ENCODE measurements around the gene RNF213.

RNF213 gene

DNA sequence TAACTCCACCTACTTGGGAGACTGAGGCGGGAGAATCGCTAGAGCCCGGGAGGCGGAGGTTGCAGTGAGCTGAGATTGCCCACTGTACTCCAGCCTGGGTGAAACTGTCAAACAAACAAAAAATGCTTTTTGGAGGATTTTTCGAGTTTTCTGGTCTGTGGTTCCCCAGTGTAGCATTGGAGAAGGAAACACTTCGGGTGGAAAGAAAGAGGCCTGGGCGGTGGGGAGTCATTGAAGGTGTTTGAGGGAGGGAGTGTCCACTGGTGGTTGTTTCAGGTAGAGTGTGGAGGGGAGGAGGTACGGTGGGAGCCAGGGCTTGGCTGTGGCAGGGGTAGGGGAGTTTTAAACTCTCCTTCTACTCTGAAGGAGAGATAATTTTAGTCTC, 1.2 kb downstream of the RNF213 start:
- H3K4me3 ChIP-seq (replicated peaks; ENCODE audit: low read depth, low read length) = peak overlapping the region; percentile 84
- TF ChIP-seq, protein P1, sequence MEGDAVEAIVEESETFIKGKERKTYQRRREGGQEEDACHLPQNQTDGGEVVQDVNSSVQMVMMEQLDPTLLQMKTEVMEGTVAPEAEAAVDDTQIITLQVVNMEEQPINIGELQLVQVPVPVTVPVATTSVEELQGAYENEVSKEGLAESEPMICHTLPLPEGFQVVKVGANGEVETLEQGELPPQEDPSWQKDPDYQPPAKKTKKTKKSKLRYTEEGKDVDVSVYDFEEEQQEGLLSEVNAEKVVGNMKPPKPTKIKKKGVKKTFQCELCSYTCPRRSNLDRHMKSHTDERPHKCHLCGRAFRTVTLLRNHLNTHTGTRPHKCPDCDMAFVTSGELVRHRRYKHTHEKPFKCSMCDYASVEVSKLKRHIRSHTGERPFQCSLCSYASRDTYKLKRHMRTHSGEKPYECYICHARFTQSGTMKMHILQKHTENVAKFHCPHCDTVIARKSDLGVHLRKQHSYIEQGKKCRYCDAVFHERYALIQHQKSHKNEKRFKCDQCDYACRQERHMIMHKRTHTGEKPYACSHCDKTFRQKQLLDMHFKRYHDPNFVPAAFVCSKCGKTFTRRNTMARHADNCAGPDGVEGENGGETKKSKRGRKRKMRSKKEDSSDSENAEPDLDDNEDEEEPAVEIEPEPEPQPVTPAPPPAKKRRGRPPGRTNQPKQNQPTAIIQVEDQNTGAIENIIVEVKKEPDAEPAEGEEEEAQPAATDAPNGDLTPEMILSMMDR (IDR thresholded peaks at IDR 0.05; ENCODE audit: insufficient read depth, low read length, poor library complexity, severe bottlenecking) = no peak
- no peaks in the 10 kb centered on the region for H3K27me3 ChIP-seq (replicated peaks; ENCODE audit: control insufficient read depth, insufficient read depth, low read length)
- H3K36me3 ChIP-seq (ENCODE audit: control insufficient read depth, insufficient read depth, low read length) = no peaks in the 10 kb centered on the region; the same call in 1 of the 2 replicates
- no peak for DNase-seq (ENCODE audit: extremely low read depth, insufficient read length)

GRCh38 chr17:80262291-80262690, 1.6 kb downstream of the RNF213 start:
- H3K4me3 ChIP-seq (replicated peaks; ENCODE audit: low read depth, low read length) = no peak overlapping the region; the same call in 1 of the 2 replicates
- TF ChIP-seq, protein P1 (IDR thresholded peaks at IDR 0.05; ENCODE audit: insufficient read depth, low read length, poor library complexity, severe bottlenecking) = no peak

GRCh38 chr17:80262775-80263244, 2.2 kb downstream of the RNF213 start:
- Histone ChIP-seq H3K27me3 (replicated peaks; ENCODE audit: control insufficient read depth, insufficient read depth, low read length) (no peaks in the 10 kb centered on the region), H3K4me3 (replicated peaks; ENCODE audit: low read depth, low read length) (peak overlapping the region; percentile 40), H3K36me3 (ENCODE audit: control insufficient read depth, insufficient read depth, low read length) (no peaks in the 10 kb centered on the region; the same call in none of the 2 replicates)
- TF ChIP-seq, protein P1 (IDR thresholded peaks at IDR 0.05; ENCODE audit: insufficient read depth, low read length, poor library complexity, severe bottlenecking) = no peak
- DNase-seq (ENCODE audit: extremely low read depth, insufficient read length) = no peak

More at GRCh38 chr17:80262291-80262690, 1.6 kb downstream of the RNF213 start:
- no peaks in the 10 kb centered on the region for H3K27me3 ChIP-seq (replicated peaks; ENCODE audit: control insufficient read depth, insufficient read depth, low read length)
- H3K36me3 ChIP-seq (ENCODE audit: control insufficient read depth, insufficient read depth, low read length) = no peaks in the 10 kb centered on the region; the same call in 1 of the 2 replicates
- no peak for DNase-seq (ENCODE audit: extremely low read depth, insufficient read length)

DNA sequence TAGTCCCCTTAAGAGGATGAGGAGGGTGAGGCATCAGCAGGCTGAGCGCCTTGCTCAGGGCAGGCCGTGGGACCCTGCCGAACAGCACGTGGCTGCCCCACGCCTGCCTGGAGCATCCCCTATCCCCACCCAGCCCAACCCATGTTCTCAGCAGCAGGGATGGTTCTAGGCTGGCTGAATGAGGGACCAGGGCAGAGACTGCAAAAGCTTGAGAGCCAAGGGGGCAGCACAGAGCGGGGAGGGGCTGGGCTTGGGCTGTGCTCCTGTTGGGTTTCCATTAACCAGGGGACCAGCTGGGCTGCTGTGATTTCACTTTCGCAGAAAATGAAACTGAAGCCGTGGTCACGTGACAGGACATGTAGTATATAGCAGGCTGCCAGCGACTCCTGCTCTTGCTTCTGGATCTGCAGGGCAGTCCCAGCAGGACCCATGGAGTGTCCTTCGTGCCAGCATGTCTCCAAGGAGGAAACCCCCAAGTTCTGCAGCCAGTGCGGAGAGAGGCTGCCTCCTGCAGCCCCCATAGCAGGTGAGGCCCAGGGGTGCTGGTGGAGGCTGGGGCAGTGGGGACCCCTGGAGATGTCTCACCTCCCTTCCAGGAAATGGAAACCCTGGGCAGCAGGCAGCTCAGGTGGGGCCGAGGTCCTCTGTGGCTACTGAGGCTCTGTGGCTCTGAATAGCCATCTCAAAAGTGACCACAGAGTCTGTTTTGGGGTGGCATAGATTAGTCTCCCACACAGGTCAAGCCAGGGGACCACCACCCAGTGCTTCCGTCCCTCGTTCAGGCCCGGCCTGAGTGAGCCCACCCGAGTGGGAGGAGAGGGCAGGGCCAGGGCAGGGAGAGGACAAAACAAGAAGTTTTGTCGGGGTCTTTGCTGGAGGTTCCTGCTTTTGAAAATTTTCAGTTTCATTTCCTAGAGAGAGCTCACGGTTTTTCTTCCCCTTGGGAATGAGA, 2.9 kb downstream of the RNF213 start:
- TF ChIP-seq, protein P1 (IDR thresholded peaks at IDR 0.05; ENCODE audit: insufficient read depth, low read length, poor library complexity, severe bottlenecking) = peak; percentile 39
- Histone ChIP-seq H3K4me3 (replicated peaks; ENCODE audit: low read depth, low read length) (peak overlapping the region; percentile 91), H3K27me3 (replicated peaks; ENCODE audit: control insufficient read depth, insufficient read depth, low read length) (no peaks in the 10 kb centered on the region), H3K36me3 (ENCODE audit: control insufficient read depth, insufficient read depth, low read length) (no peaks in the 10 kb centered on the region; the same call in none of the 2 replicates)
- DNase-seq (ENCODE audit: extremely low read depth, insufficient read length) = peak; percentile 82

DNA sequence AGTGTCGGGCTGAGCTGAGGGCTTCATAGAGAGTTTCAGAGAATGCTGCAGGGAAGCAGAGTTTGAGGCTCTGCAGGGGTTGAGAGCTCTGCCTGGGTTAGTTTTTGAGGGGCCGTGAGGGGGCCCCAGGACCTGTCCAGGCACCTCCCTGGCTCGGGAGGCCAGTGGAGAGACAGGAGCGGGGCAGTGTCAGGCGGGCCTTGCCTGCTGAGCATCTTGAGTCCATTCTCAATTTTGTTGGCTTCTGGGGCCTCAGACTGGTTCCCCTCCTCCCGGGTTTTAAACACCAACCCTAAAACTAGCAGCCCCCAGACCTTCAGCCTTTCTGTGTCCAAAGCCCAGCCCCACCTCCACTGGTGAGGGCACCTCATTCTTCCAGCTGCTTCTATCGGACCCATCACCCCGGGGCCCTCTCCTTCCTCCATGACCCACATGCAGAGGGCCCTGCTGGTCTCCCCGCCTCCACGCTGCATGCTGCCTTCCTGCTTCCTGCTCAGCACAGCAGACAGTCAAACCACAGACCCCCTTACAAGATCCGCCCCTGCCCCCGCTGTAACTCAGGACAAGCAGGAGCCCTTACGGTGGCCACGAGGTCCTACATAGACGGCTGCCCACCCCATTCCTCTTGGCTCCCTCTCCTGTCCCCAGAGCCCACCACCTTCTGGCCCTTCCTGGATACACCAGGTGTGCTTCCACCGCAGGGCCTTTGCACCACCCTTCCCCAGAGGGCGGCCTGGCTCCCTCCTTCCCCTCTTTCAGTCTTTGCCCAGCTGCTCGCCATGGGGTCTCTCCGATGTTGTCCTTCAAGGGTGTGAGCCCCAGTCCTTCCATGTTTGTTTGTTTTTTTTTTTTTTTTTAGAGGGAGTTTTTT, 3.8 kb downstream of the RNF213 start:
- DNase-seq (ENCODE audit: extremely low read depth, insufficient read length) = peak; percentile 57
- Histone ChIP-seq H3K27me3 (replicated peaks; ENCODE audit: control insufficient read depth, insufficient read depth, low read length) (no peaks in the 10 kb centered on the region), H3K36me3 (ENCODE audit: control insufficient read depth, insufficient read depth, low read length) (peaks cover 5% of the 10 kb centered on the region), H3K4me3 (replicated peaks; ENCODE audit: low read depth, low read length) (peak overlapping the region; percentile 91)
- TF ChIP-seq, protein P1 (IDR thresholded peaks at IDR 0.05; ENCODE audit: insufficient read depth, low read length, poor library complexity, severe bottlenecking) = no peak
